GM21390 (cell line): ENCODE data around the gene HOXA3.

Experiments
- ATAC-seq: cut with Tn5 transposase; IDR thresholded peaks from one replicate; pipeline ENCODE4 v1.9.1; 2021; ENCODE audit not compliant: unreplicated experiment

The HOXA3 gene

DNA sequence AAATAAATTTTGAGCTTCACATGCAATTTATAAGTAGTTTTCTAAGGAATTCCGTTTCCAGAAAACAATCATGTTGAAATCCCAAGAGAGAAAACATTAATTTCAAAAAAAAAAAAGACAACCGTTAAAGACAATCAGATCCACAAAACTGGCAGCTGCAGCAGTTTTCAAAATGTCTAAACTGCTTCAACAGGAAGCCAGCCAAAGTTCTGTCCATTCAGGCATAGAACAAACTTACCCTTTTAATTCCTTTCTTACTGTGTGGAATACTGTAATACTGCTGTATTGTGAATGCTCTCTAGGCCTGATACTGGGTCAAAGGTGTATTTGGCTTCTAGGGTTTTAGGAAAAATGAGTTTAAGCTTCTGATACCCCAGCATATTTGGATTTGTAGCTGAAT is 88.2 kb downstream of the HOXA3 start:
- no peak for ATAC-seq

GRCh38 chr7:27062946-27063345 is 89.4 kb downstream of the HOXA3 start:
- ATAC-seq, result no peak
